GM21619 (cell line): ENCODE results near the gene PGLYRP4.

Experiments used
- ATAC-seq: cut with Tn5 transposase; IDR thresholded peaks from one replicate; pipeline ENCODE4 v1.9.1; 2021; ENCODE audit not compliant: unreplicated experiment

The PGLYRP4 gene

GRCh38 chr1:153375511-153375910 lies 26.9 kb upstream of the PGLYRP4 start, which contains the start of gene S100A12:
TSS of gene S100A12 (minus strand) at chr1:153375621. CDS start at chr1:153374592, 1,029 bp downstream.
- ATAC-seq = no peak

DNA sequence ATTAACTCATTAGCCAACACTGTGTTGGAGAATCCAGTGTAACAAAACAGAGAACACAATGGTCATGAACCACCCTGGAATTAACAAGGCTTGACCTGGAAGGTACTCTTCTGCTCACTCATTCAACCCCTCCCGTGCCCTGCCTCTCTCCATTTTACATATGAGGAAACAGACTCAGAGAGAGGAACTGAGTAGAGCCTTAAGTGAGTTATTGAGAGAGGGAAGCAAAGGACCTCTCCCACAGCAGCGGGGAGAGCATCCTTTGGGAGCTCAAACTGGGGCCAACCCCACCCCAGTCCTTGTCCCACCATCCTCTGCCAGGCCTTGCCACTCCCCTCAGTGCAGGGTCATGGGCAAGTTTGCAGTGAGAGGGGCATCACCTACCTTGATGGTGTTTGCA lies 25.4 kb upstream of the PGLYRP4 start:
- ATAC-seq = no peak

- no peak for ATAC-seq
These were observed 23.9 kb upstream of the PGLYRP4 start for GRCh38 chr1:153372571-153372970.

DNA sequence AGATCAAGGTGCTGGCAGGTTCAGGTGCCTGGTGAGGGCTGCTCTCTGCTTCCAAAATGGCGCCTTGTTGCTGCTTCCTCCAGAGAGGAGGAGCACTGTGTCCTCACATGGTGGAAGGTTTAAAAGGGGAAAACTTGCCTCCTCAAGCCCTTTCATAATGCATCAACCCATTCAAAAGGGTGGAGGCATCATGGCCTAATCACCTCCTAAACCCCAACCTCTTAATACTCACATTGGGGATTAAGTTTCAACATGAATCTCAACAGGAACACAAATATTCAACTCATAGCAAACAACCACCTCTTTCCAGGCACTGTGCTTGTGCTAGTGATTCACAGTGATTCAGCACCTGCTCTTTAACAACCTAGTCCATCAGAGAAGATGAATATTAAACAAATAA lies 22.6 kb upstream of the PGLYRP4 start:
- ATAC-seq = no peak

GRCh38 chr1:153370146-153370545 lies 21.5 kb upstream of the PGLYRP4 start:
- ATAC-seq = no peak

- ATAC-seq = no peak
These were observed 19.9 kb upstream of the PGLYRP4 start for GRCh38 chr1:153368495-153368894.

DNA sequence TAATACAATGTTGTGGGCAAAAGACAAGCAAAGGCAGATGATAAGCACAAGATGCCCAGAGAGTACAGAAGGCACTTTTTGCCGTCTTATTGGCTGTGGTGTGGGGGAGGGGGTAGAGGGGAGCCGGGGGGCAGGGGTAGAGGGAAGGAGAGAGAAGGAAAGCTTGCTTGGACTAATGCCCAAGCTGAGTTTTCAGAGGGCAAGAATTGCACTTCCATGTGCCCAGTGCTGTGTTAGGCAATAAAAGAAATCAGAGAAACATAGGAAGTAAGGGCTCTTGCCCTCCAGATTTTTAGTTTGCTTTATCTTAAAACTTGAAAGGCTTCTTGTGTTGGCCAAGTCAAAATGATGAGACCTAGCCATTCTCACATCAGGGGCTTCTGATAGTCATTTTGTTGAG lies 18.4 kb upstream of the PGLYRP4 start:
- no peak for ATAC-seq

DNA sequence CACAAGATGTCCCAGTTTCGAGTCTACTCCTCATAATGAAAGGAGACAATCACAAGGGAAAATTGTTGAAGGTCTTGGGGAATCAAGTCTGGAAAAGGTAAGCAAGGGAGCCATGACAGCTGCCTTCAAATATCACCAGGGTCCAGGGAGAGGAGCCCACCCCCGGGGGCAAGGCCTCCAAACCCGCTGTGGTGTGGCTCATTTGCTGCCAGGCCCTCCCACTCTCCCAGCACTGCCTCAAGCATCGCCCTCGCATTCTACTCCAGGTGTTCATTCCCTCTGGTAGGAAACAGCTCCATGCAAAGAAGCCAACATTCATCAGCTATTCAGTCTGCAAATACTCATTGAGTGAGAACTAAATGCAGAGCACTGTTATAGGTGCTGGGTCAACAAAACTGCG lies 17.6 kb upstream of the PGLYRP4 start:
- no peak for ATAC-seq

- ATAC-seq = no peak
These were observed 17.1 kb upstream of the PGLYRP4 start for GRCh38 chr1:153365696-153366095.

DNA sequence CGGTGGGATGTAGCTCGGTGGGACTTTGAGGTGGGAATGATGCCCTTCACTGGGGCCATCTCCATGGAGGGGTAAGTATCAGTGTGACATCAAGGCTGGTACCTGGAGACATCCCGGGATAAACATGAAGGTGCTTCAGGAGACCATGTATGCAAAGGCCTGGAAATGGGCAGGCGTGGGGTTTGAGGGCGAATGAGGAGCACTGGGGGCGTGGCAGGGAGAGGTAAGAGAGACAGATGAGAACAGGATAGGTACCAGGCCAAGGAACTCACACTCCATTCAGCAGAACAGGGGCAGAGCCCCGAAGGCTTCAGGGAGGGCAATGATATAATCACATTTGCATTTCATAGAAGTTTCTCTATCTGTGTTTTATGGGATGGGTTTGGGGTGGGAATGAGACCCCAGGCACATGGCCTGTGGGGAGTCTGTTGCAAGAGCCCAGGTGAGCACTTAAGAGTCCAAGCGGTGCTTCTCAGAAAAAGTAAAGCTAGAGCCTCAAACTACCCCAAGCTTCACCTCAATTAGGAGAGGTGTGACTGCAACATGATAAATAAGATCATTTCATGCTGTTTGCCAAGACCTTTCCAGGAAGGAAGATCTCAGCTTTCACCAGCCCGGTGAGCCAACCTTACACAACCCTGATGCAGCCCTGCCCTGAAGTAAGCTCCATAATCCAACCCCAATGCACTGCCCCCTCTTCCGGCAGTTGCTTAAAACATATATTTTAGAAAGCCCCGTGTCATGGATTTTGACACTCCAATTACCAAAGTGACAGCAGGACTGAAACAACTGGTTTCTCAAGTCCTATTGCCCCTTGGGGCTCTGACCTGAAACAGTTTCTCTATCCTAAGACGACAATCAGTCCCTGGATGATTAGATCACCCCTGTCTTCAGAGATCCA lies 16.4 kb upstream of the PGLYRP4 start:
- no peak for ATAC-seq

GRCh38 chr1:153364156-153364555 lies 15.5 kb upstream of the PGLYRP4 start:
- ATAC-seq = no peak

DNA sequence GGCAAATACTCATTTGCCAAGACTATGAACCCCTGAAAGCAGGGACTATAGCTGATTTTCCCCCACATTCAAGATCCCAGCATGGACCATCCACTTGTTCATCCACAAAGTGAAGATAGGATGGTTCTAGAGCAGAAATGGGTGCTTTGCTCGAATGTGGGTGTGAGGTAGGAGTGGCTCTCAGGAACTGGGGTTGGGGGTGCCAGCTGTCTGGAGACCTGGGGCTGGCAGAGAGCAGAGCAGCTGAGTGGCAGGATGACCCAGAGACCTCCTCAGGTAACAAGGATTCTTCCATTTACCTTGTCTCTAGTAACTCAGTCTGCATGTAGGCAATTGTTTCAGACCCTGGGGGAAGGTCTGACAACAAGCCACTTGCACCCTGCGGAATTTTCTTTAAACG lies 15.0 kb upstream of the PGLYRP4 start:
- ATAC-seq = no peak

DNA sequence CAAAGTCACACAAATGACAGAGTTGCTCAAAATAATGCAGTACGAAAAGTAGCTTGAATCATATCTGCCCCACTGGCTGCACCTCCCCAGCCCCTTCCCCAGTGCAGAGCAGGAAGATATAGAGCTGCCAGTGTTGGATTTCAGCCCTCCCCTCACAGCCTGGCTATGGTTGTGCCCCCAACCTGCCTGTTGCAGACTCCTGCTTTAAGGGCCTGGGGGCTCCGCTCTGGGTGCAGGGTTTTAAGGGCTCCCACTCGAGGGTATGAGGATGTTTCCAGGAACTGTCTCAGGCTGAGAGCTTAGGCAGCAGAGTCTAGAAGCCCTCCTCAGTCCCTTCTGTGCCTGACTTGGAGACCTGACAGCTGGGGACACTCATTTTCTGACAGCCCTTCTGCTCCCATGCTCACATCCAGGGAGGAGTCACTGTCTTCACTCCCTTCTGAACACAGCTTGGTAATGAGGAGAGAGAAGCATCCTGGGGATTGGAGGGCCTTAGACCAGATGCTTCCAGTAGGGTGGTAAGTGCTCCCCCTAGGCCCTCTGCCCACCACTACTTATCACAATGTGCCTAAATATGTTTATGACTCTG lies 13.6 kb upstream of the PGLYRP4 start:
- ATAC-seq = no peak

- ATAC-seq = no peak
These were observed 13.0 kb upstream of the PGLYRP4 start for GRCh38 chr1:153361480-153362109.

DNA sequence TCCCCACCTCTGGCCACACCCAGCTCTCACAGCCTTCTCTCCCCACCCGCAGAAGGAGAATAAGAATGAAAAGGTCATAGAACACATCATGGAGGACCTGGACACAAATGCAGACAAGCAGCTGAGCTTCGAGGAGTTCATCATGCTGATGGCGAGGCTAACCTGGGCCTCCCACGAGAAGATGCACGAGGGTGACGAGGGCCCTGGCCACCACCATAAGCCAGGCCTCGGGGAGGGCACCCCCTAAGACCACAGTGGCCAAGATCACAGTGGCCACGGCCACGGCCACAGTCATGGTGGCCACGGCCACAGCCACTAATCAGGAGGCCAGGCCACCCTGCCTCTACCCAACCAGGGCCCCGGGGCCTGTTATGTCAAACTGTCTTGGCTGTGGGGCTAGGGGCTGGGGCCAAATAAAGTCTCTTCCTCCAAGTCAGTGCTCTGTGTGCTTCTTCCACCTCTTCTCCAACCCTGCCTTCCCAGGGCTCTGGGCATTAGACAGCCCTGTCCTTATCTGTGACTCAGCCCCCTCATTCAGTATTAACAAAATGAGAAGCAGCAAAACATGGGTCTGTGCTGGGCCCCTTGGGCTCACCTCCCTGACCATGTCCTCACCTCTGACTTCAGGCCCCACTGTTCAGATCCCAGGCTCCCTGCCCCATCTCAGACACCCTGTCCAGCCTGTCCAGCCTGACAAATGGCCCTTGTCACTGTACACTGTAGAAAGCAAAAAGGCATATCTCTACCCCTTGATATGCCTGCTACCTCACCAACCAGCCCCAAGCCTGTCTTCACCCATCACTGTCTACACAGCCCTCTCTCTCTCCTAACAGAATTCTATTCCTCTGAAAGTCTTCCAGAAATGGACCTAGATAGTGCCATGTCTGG lies 12.2 kb upstream of the PGLYRP4 start:
- ATAC-seq = no peak

GRCh38 chr1:153360190-153360589 lies 11.5 kb upstream of the PGLYRP4 start:
- no peak for ATAC-seq

- ATAC-seq = no peak
These were observed 10.6 kb upstream of the PGLYRP4 start for GRCh38 chr1:153359241-153359640.

DNA sequence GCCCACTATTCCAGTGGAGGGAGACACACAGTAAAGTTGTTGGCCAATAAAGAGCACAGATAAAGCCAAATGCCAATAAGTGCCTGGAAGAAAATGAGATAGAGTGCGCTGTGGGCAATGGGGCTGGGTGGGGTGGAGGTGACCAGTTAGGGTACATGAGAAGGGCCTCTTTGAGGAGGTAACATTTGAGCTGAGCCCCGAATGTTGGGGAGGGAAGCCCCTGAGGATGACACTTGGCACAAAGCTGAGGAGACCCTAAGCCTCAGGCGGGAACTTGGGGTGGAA lies 10.0 kb upstream of the PGLYRP4 start:
- ATAC-seq = no peak

DNA sequence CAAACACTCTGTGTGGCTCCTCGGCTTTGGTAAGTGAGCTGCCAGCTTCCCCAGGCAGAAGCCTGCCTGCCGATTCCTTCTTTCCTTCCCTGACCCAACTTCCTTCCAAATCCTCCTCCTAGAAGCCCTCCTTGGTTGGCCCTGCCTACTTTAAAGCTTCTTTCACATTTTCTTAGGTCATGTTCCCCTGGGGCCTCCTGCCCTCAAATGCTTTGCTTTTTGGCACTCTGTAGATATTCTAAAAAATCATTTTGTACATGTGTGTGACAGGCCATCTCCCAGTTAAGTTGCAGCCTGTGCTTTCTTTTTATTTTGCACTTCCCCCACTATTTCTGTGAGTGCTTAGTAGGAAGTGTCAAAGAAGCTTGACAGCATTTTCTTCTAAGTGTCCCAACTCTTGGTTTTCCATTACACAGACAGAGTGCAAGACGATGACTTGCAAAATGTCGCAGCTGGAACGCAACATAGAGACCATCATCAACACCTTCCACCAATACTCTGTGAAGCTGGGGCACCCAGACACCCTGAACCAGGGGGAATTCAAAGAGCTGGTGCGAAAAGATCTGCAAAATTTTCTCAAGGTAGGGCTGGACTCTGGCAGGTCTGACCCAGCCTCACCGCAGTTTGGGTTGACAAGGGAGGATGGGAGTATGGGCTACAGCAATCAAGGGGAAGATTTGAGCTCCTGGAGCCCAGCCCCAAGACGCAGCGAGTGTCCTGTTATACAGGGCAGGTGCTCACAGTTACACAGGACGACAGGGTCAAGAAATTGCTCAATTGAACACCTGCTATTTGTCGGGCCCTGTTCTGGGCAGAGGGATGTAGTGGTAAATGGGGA lies 9.4 kb upstream of the PGLYRP4 start, which contains the start of gene S100A9:
TSS of gene S100A9 (plus strand) at position 2 of the 838 bp plus-strand sequence. CDS start at position 432, 430 bp downstream.
- ATAC-seq = no peak
